ENCODE data around the gene RASA3. TPM values are rescaled to one million over a fixed set of nuclear protein-coding genes. Genes with fewer than 3 reads are reported as not detected.
"Not testable (repeated sequence)": the region's sequence is repeated elsewhere in the genome, so short reads cannot be mapped to it uniquely, and the experiment has no call there.

The RASA3 gene
- total RNA-seq, 2 experiments from 2014 or later = 65.6 to 73.9 TPM

DNA sequence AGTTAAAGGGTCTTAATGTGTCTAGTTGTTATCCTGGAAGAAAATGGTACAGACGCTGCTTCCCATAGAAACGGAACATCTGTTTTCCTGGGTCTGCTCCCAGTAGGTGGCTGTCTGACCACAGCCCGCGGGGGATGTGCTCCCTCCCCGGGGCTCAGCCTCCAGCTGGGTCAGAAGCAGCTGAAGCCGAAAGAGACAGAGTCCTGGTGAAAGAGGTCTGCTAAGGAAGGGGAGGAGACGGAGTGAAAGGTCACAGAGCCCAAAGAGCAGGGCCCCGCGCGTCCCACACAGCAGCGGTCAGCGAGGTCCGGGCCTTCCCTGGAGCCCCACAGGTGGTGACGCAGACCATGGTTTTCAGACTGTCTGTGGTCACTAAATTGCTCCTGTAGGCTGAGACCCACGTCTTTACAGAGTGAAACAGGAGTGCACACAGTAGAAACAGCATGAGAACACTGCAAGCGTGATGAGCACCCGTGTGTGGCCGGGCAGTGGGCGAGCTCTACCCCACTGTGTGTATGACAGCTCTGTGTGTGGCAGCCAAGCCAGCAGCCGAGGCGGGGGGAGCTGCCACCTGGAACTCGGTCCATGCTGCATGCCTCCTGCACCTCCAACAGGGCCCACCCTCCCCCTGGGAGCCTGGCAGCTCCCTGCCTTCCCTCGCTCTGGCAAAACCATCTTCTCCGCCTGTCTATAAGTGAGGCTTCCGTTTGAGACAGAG lies 106.5 kb downstream of the RASA3 start:
- POLR2A ChIA-PET = no interaction called here
- H3K9me3 Mint-ChIP-seq = no peaks in the 10 kb centered on the region
- peaks cover 2% of the 10 kb centered on the region for H3K4me1 Mint-ChIP-seq
- H3K36me3 Mint-ChIP-seq = peaks cover 4% of the 10 kb centered on the region
- no peak overlapping the region for H3K27ac Mint-ChIP-seq
- ATAC-seq (ENCODE audit: low read depth) (no peak), DNase-seq (no peak)
- H3K4me3 Mint-ChIP-seq = no peak overlapping the region
- H3K27me3 Mint-ChIP-seq = no peaks in the 10 kb centered on the region

DNA sequence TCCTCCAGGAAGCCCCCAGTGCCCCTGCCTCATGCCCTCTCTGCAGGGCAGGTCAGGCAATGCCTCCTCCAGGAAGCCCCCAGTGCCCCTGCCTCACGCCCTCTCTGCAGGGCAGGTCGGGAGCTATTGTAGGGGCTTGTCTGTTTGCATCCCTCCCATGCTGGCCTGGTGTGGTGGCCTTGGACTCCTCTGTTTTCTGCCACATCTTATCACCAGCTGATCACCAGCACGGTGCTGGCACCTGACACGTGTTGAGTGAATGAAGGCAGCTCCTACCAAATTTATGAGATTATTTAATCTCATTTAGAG lies 107.1 kb downstream of the RASA3 start:
- Mint-ChIP-seq H3K36me3 (no peaks in the 10 kb centered on the region), H3K4me1 (peaks cover 2% of the 10 kb centered on the region), H3K27ac (no peak overlapping the region), H3K9me3 (no peaks in the 10 kb centered on the region), H3K27me3 (no peaks in the 10 kb centered on the region), H3K4me3 (no peak overlapping the region)
- ATAC-seq (ENCODE audit: low read depth) (no peak), DNase-seq (no peak)
- POLR2A ChIA-PET = no interaction called here

DNA sequence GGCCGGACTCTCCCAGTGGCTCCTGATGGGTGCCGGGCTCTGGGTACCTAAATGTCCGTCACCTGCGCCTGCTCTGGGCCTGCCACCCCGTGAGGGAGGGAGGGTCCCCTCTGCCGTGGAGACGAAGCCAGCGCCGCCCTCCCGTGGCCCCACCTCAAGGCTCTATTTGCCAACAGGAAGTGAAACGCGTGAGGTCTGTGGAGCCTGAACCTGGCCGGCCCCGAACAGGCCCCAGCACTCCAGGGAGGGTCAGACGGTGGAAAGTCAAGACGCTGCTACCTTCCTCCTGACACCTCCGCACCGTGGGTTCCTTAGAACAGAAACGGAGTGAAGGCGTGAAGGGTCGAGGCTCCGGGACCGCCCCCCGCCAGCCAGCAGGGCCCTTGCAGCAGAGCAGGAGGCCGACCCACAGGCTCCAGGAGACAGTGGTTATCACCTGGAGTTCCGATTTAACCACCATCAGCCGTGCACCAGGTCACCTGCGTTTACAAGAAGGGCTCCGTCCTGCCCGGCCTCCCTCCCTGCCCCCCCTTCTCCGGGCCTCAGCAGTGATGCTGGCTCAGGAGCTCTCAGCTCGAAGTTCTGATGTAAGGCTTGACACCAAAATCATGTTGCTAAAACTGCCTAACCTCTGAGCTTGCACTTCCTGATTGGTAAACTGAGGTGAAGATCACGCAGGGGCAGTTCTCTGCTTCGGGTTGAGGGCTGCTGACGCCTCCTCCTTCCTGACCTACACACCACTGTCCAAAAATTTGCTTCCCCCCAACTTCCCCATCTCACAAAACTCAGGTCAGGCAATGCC lies 107.6 kb downstream of the RASA3 start:
- no peaks in the 10 kb centered on the region for H3K36me3 Mint-ChIP-seq
- no peaks in the 10 kb centered on the region for H3K27me3 Mint-ChIP-seq
- DNase-seq (no peak), ATAC-seq (ENCODE audit: low read depth) (no peak)
- POLR2A ChIA-PET = no interaction called here
- H3K9me3 Mint-ChIP-seq = no peaks in the 10 kb centered on the region
- H3K27ac Mint-ChIP-seq = no peak overlapping the region
- H3K4me3 Mint-ChIP-seq = no peak overlapping the region
- H3K4me1 Mint-ChIP-seq = peaks cover 2% of the 10 kb centered on the region

DNA sequence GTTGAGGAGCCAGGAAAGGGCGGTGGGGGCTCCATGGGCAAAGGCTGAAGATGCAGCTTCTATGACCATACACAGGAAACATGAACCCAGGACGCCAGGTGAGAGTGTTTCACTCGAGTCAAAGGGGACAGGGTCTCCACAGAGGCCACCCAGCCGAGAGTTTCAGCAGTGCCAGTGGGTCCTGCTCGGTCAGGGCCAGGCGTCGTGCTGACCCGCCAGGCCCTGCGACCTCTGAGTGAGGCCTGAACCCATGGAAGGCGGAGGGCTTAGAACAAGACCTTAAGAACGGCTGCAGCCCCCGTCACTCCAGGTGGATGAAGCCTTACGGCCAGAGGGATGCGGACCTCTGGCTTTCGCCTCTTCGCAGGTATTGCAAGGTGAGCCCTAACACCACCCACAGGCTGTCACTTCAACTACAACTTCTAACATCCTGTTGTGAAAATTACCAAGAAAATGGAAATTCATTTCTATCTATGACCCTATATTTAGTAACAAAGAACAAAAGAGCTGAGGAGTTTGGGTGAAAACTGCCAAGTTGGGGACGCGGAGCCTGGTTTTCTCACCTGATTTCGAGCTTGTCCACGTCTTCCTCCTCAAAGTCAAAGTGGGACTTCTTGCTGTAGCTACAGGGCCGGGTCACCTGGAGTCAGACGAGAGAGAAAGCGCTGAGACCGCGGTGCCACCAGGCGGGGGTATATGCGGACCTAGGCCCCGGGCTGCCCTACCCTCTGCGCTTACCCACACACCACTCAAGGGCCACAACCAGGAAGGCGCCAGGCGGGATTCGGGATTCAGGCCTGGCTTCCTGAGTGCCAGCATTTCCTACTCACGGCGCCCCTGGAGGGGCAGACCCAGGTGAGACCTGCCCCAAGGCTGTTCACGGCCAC lies 108.5 kb downstream of the RASA3 start:
- ATAC-seq (ENCODE audit: low read depth) (no peak), DNase-seq (no peak)
- POLR2A ChIA-PET = no interaction called here
- Mint-ChIP-seq H3K4me1 (peaks cover 2% of the 10 kb centered on the region), H3K27me3 (no peaks in the 10 kb centered on the region), H3K27ac (no peak overlapping the region), H3K4me3 (no peak overlapping the region), H3K36me3 (no peaks in the 10 kb centered on the region), H3K9me3 (no peaks in the 10 kb centered on the region)

DNA sequence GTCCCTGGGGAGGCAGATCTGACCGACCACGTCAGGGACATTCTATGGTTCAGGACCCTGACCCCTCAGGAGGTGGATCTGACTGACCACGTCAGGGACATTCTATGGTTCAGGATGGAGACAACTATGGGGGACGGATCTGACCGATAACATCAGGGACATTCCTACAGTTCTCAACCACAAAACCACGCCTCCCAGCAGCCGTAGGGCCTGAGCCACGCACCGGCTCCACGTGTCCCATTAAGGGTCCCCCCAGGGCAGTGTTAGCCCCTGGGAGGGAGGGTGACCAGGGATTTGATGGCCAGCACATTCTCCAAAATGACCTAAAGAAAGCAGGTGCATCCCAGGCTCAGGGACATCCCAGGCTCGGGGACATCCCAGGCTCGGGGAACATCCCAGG lies 109.5 kb downstream of the RASA3 start:
- no peaks in the 10 kb centered on the region for H3K36me3 Mint-ChIP-seq
- H3K4me3 Mint-ChIP-seq = no peak overlapping the region
- no peaks in the 10 kb centered on the region for H3K27me3 Mint-ChIP-seq
- H3K9me3 Mint-ChIP-seq = no peaks in the 10 kb centered on the region
- ATAC-seq (ENCODE audit: low read depth) (no peak), DNase-seq (no peak)
- peaks cover 2% of the 10 kb centered on the region for H3K4me1 Mint-ChIP-seq
- POLR2A ChIA-PET = no interaction called here
- H3K27ac Mint-ChIP-seq = no peak overlapping the region

DNA sequence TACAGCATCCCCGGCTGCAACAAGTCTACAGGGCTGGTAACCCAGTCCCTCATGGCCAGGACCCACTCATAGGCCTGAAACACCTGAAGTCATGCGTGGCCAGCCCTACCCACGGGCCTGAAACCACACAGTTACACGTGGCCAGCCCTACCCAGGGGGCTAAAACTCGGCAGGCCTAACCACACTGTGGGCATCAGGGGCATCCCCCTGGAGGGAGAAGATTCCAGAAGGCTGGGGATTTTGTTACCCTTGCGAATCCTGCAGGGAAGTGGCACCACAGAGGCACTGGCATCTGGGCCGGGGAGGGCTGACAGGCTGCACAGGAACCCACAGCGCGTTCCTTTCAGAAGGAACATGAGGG lies 110.1 kb downstream of the RASA3 start:
- POLR2A ChIA-PET = no interaction called here
- Mint-ChIP-seq H3K27me3 (no peaks in the 10 kb centered on the region), H3K4me1 (peaks cover 2% of the 10 kb centered on the region), H3K27ac (no peak overlapping the region), H3K4me3 (no peak overlapping the region), H3K9me3 (no peaks in the 10 kb centered on the region), H3K36me3 (no peaks in the 10 kb centered on the region)
- DNase-seq (no peak), ATAC-seq (ENCODE audit: low read depth) (no peak)

DNA sequence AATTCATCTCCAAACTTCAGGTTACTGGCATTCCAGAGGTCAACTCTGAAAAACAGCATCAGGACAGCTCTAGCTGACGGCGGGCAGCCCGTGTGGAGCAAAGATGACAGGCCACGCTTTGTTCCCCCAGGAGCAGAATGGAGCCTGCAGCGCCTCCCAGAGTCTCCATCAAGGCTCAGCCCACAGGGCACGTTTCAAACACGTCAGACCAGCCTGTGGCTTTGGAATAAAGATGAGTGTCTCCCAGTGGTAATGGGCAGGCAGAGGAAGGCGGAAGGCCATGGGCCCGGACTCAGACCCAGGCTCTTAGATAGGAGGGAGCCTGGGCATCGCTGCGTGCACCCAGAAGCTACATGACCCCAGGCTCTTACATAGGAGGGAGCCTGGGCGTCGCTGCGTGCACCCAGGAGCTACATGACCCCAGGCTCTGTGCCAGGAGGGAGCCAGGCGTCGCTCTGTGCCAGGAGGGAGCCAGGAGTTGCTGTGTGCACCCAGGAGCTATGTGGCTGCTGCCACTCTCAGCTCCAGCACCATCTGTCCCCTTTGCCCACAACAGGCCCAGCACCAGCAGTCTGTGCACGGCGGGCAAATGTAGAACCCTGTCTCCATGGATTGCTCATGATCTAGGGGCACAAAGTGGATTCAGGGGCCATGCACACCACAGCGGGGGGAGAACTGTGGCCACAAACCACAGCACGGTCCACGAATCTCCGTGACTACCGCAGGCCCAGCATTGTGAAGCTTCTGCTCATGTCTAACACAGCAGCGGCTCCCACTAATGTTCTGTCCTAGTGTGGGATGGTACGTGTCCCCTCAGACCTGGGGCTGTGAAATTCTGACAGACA lies 110.7 kb downstream of the RASA3 start:
- POLR2A ChIA-PET = no interaction called here
- no peaks in the 10 kb centered on the region for H3K36me3 Mint-ChIP-seq
- ATAC-seq (ENCODE audit: low read depth) = no peak
- peaks cover 3% of the 10 kb centered on the region for H3K4me1 Mint-ChIP-seq
- H3K4me3 Mint-ChIP-seq = no peak overlapping the region
- no peaks in the 10 kb centered on the region for H3K9me3 Mint-ChIP-seq
- H3K27me3 Mint-ChIP-seq = no peaks in the 10 kb centered on the region
- H3K27ac Mint-ChIP-seq = no peak overlapping the region
- no peak for DNase-seq

DNA sequence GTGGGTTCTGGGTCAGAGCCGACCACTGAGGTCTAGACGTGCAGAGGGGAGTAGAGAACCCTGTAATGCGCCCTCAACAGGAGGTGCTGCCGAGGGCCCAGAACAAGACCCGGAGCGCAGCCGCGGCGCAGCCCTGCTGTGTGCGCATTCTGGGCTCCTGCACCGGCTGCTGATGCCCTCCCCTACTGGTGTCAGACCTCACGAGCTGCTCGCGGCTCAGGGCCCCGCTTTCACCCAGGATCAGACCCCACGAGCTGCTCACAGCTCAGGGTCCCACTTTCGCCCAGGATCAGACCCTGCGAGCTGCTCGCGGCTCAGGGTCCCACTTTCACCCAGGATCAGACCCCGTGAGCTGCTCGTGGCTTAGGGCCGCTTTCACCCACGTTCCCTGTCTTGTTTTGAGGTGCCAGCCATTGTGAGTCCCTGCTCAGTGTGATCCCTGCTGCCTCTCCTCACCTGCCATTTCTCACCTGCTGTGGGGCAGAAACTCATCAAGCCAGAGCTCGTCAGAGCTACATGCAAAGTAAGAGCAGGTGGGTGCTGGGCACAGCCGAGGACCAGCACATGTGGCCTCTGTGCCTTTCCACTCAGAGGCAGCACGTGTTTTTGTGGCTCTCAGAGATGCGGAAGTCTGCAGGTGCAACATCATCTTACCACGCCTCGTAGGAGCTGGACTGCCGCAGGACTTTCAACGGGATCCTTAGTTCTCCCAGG lies 111.5 kb downstream of the RASA3 start:
- H3K4me1 Mint-ChIP-seq = peaks cover 6% of the 10 kb centered on the region
- no peak overlapping the region for H3K4me3 Mint-ChIP-seq
- H3K36me3 Mint-ChIP-seq = peaks cover 1% of the 10 kb centered on the region
- POLR2A ChIA-PET = no interaction called here
- DNase-seq (no peak), ATAC-seq (ENCODE audit: low read depth) (no peak)
- H3K27ac Mint-ChIP-seq = no peak overlapping the region
- H3K9me3 Mint-ChIP-seq = no peaks in the 10 kb centered on the region
- H3K27me3 Mint-ChIP-seq = no peaks in the 10 kb centered on the region

DNA sequence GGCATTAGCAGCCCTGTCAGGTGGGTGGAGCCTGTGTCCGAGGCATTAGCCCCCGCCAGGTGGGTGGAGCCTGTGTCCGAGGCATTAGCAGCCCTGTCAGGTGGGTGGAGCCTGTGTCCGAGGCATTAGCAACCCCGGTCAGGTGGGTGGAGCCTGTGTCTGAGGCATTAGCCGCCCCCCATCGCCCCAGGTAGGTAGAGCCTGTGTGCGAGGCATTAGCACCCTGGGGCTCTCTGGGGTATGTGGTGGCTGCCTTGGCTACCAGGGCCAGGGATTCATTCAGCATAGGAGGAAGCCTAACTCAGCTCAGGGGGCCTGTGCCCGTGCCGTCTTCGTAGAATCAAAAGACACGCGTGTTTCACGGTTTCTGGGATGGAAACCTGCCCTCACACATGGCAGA lies 112.3 kb downstream of the RASA3 start:
- POLR2A ChIA-PET; H3K9me3 Mint-ChIP-seq; H3K27me3 Mint-ChIP-seq; ATAC-seq (ENCODE audit: low read depth); H3K36me3 Mint-ChIP-seq; DNase-seq; H3K4me3 Mint-ChIP-seq; H3K4me1 Mint-ChIP-seq; H3K27ac Mint-ChIP-seq: not testable (repeated sequence)

DNA sequence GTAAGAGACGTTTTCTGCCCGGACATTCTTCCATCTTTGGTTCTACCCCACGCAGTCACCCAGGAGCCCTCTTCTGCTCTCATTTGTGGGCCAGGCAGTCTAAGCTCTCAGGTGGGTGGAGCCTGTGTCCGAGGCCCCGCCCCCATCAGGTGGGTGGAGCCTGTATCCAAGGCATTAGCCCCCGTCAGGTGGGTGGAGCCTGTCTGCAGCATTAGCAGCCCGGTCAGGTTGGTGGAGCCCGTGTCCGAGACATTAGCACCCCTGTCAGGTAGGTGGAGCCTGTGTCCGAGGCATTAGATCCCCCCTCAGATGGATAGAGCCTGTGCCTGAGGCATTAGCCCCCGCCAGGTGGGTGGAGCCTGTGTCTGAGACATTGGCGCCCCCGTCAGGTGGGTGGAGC lies 113.1 kb downstream of the RASA3 start:
- peaks cover 3% of the 10 kb centered on the region for H3K36me3 Mint-ChIP-seq
- no peak for ATAC-seq (ENCODE audit: low read depth)
- POLR2A ChIA-PET = no interaction called here

DNA sequence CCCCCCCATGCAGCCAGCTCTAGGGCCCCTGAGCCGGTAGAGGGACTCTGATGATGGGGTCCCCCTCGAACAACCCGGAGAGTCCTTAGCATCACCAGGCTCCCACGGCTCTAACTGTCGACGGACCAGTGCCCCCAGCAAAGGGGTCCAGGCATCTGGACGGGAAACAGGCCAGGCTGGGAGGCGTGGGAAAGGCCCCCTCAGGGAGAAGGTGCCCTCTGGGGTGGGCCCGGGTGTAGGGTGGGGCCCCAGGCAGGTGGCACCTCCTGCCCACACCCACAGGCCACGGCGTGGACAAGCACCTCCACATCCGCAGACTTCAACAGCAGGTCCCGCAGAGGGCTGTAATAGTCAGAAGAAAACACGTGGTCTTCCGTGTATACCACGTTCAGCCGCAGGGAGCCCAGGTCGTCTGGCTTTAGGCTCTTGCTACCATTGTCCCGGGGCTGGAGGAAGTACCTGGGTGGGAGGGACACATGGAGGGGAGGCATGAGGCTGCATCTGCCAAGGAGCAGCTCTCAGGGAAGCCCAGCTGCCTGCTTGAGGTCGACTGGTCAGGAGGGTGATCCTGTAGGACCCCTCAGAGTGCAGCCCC lies 113.9 kb downstream of the RASA3 start:
- Mint-ChIP-seq H3K27ac (no peak overlapping the region), H3K36me3 (peaks cover 3% of the 10 kb centered on the region), H3K27me3 (no peaks in the 10 kb centered on the region), H3K4me1 (peaks cover 4% of the 10 kb centered on the region), H3K4me3 (no peak overlapping the region), H3K9me3 (no peaks in the 10 kb centered on the region)
- POLR2A ChIA-PET = no interaction called here
- DNase-seq (no peak), ATAC-seq (ENCODE audit: low read depth) (no peak)

More for the DNA sequence above, 113.1 kb downstream of the RASA3 start:
- Mint-ChIP-seq H3K27ac (no peak overlapping the region), H3K9me3 (no peaks in the 10 kb centered on the region), H3K27me3 (no peaks in the 10 kb centered on the region), H3K4me1 (peaks cover 6% of the 10 kb centered on the region), H3K4me3 (no peak overlapping the region)
- DNase-seq = no peak

DNA sequence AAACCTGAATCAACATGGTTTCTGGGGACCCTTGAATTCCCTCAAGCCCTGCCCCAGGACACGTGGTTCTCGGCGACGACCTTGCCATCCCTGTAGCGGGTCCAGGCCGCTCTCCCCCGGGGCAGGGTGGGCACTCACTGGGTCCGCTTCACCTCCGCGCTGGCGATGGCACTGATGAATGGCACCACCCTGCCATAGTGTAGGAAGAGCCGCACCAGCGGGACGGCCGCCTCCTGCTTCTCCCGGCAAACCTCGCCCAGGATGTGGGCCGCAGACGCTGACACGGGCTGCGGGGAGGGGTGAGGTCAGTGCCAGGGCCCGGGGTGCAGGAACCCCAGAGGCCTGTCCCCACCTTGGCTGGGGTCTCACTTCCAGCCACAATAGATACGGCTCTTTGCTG lies 114.5 kb downstream of the RASA3 start:
- POLR2A ChIA-PET = no interaction called here
- Mint-ChIP-seq H3K27ac (no peak overlapping the region), H3K27me3 (no peaks in the 10 kb centered on the region), H3K4me1 (peaks cover 4% of the 10 kb centered on the region), H3K4me3 (no peak overlapping the region), H3K9me3 (no peaks in the 10 kb centered on the region), H3K36me3 (peaks cover 3% of the 10 kb centered on the region)
- ATAC-seq (ENCODE audit: low read depth) = no peak
- DNase-seq = no peak

All from activated naive CD8-positive, alpha-beta T cell treated with anti-CD3 and anti-CD28 coated beads, Interleukin-2, amount 10 ng/mL, durations not matched to agents 7 days and 5 days (primary cell).